LNCAP (cell line): ENCODE data around the gene KATNBL1.

Source experiments
- CTCF ChIP-seq: fragments of 450-650 bp; IDR thresholded peaks from 2 replicates; pipeline ENCODE4 v1.5.1; 2017; ENCODE audit warnings: mild to moderate bottlenecking

Gene KATNBL1

GRCh38 chr15:34216527-34217270 is 6.8 kb upstream of the KATNBL1 start:
- no peak for TF ChIP-seq CTCF

GRCh38 chr15:34214135-34214534 is 4.2 kb upstream of the KATNBL1 start:
- TF ChIP-seq CTCF = no peak

GRCh38 chr15:34213690-34214089 is 3.8 kb upstream of the KATNBL1 start:
- no peak for TF ChIP-seq CTCF

- no peak for TF ChIP-seq CTCF
Observed at GRCh38 chr15:34206011-34206410, 3.9 kb downstream of the KATNBL1 start.

GRCh38 chr15:34203936-34204335 is 6.0 kb downstream of the KATNBL1 start:
- TF ChIP-seq CTCF = no peak

- TF ChIP-seq CTCF = no peak
Observed at GRCh38 chr15:34203305-34203704, 6.6 kb downstream of the KATNBL1 start.

GRCh38 chr15:34188711-34189110 is 21.2 kb downstream of the KATNBL1 start:
- TF ChIP-seq CTCF = no peak

- no peak for TF ChIP-seq CTCF
Observed at GRCh38 chr15:34185666-34186065, 24.2 kb downstream of the KATNBL1 start.
